Measurements from ENCODE around the gene ZYG11B.
"Not testable (repeated sequence)": the region's sequence is repeated elsewhere in the genome, so short reads cannot be mapped to it uniquely, and the experiment has no call there.

ZYG11B gene

GRCh38 chr1:52814465-52814864 is 88.2 kb downstream of the ZYG11B start:
- Histone ChIP-seq H3K4me3 (ENCODE audit: low read depth, low read length) (no peak overlapping the region), H3K9me3 (no peaks in the 10 kb centered on the region), H3K4me1 (no peaks in the 10 kb centered on the region), H3K27me3 (no peaks in the 10 kb centered on the region), H3K36me3 (no peaks in the 10 kb centered on the region)
- DNase-seq, result no peak
- no peak for TF ChIP-seq CTCF (IDR thresholded peaks at IDR 0.05; ENCODE audit: low read depth, low read length)

- H3K36me3 ChIP-seq; DNase-seq; H3K4me1 ChIP-seq; H3K27me3 ChIP-seq; H3K9me3 ChIP-seq; H3K4me3 ChIP-seq (ENCODE audit: low read depth, low read length): not testable (repeated sequence)
Measured at GRCh38 chr1:52820830-52821229, 94.6 kb downstream of the ZYG11B start.

- no peak for DNase-seq
- TF ChIP-seq CTCF (IDR thresholded peaks at IDR 0.05; ENCODE audit: low read depth, low read length), result peak; percentile 33
- no peaks in the 10 kb centered on the region for H3K27me3 ChIP-seq
- no peaks in the 10 kb centered on the region for H3K9me3 ChIP-seq
- H3K36me3 ChIP-seq, result no peaks in the 10 kb centered on the region
- H3K4me1 ChIP-seq, result no peaks in the 10 kb centered on the region
- no peak overlapping the region for H3K4me3 ChIP-seq (ENCODE audit: low read depth, low read length)
Measured at GRCh38 chr1:52825868-52826267, 99.6 kb downstream of the ZYG11B start.

- H3K9me3 ChIP-seq, result no peaks in the 10 kb centered on the region
- no peak for DNase-seq
- TF ChIP-seq CTCF (IDR thresholded peaks at IDR 0.05; ENCODE audit: low read depth, low read length), result no peak
- no peaks in the 10 kb centered on the region for H3K4me1 ChIP-seq
- no peak overlapping the region for H3K4me3 ChIP-seq (ENCODE audit: low read depth, low read length)
- H3K27me3 ChIP-seq, result no peaks in the 10 kb centered on the region
- no peaks in the 10 kb centered on the region for H3K36me3 ChIP-seq
Measured at GRCh38 chr1:52834798-52835197, 108.5 kb downstream of the ZYG11B start.

- Histone ChIP-seq H3K4me1 (no peaks in the 10 kb centered on the region), H3K27me3 (no peaks in the 10 kb centered on the region), H3K36me3 (no peaks in the 10 kb centered on the region), H3K4me3 (ENCODE audit: low read depth, low read length) (no peak overlapping the region), H3K9me3 (no peaks in the 10 kb centered on the region)
- no peak for TF ChIP-seq CTCF (IDR thresholded peaks at IDR 0.05; ENCODE audit: low read depth, low read length)
- no peak for DNase-seq
Measured at GRCh38 chr1:52836035-52836434, 109.8 kb downstream of the ZYG11B start.

- H3K36me3 ChIP-seq; DNase-seq; H3K27me3 ChIP-seq; H3K4me1 ChIP-seq; H3K4me3 ChIP-seq (ENCODE audit: low read depth, low read length); H3K9me3 ChIP-seq: not testable (repeated sequence)
Measured at GRCh38 chr1:52839175-52839574, 112.9 kb downstream of the ZYG11B start.

- H3K9me3 ChIP-seq, result no peaks in the 10 kb centered on the region
- TF ChIP-seq CTCF (IDR thresholded peaks at IDR 0.05; ENCODE audit: low read depth, low read length), result no peak
- DNase-seq, result peak; percentile 76
- no peaks in the 10 kb centered on the region for H3K4me1 ChIP-seq
- peak within 1 kb of the TSS; percentile 23; the same call in 1 of the 2 replicates for H3K4me3 ChIP-seq (ENCODE audit: low read depth, low read length)
- peaks cover 8% of the 10 kb centered on the region for H3K27me3 ChIP-seq
- H3K36me3 ChIP-seq, result no peaks in the 10 kb centered on the region
Measured at GRCh38 chr1:52842643-52843310, 116.5 kb downstream of the ZYG11B start, which contains the start of gene ZYG11A. Gene ZYG11A (plus strand): TSS chr1:52842760. CDS start chr1:52842884, 124 bp downstream.

GRCh38 chr1:52845119-52845518 is 118.9 kb downstream of the ZYG11B start:
- not testable (repeated sequence) for H3K27me3 ChIP-seq; H3K9me3 ChIP-seq; H3K4me3 ChIP-seq (ENCODE audit: low read depth, low read length); H3K36me3 ChIP-seq; H3K4me1 ChIP-seq; DNase-seq

Measured in BE2C (cell line).